HEK293 (cell line): ENCODE measurements around the gene CFAP69.

Experiments used
- CTCF ChIP-seq: fragments of 450-650 bp; formaldehyde crosslinking; IDR thresholded peaks from 2 replicates; pipeline ENCODE4 v1.5.1; 2016; ENCODE audit warnings: missing biosample characterization, missing genetic modification characterization
- GLIS1 ChIP-seq: fragments of 450-650 bp; formaldehyde crosslinking; IDR thresholded peaks from 2 replicates; pipeline ENCODE4 v1.5.1; 2016; ENCODE audit warnings: missing biosample characterization, missing genetic modification characterization
- MEIS1 ChIP-seq: sonication (generic); formaldehyde crosslinking; IDR thresholded peaks from 2 replicates; pipeline ENCODE4 v1.8.1; 2022; ENCODE audit warnings: missing genetic modification reagents, mild to moderate bottlenecking, borderline replicate concordance
- PBX3 ChIP-seq: sonication (generic); formaldehyde crosslinking; IDR thresholded peaks from 2 replicates; pipeline ENCODE4 v1.8.1; 2022; ENCODE audit warnings: mild to moderate bottlenecking, moderate library complexity, missing genetic modification reagents
- RBAK ChIP-seq: fragments of 450-650 bp; formaldehyde crosslinking; IDR thresholded peaks from 2 replicates; pipeline ENCODE4 v1.5.1; 2016; ENCODE audit warnings: missing biosample characterization, missing genetic modification characterization
- REST ChIP-seq: fragments of 450-650 bp; formaldehyde crosslinking; IDR thresholded peaks from 2 replicates; pipeline ENCODE4 v1.5.1; 2016; ENCODE audit warnings: missing biosample characterization, missing genetic modification characterization
- WT1 ChIP-seq: fragments of 450-650 bp; formaldehyde crosslinking; IDR thresholded peaks from 2 replicates; pipeline ENCODE4 v1.5.1; 2016; ENCODE audit warnings: missing biosample characterization, missing genetic modification characterization
- ZBTB49 ChIP-seq: fragments of 450-650 bp; formaldehyde crosslinking; IDR thresholded peaks from 2 replicates; pipeline ENCODE4 v1.5.1; 2016; ENCODE audit warnings: missing biosample characterization, missing genetic modification characterization, low read depth
- ZNF24 ChIP-seq: fragments of 450-650 bp; formaldehyde crosslinking; IDR thresholded peaks from 2 replicates; pipeline ENCODE4 v1.5.1; 2016; ENCODE audit warnings: missing biosample characterization, missing genetic modification characterization
- ZNF266 ChIP-seq: fragments of 450-650 bp; formaldehyde crosslinking; IDR thresholded peaks from 2 replicates; pipeline ENCODE4 v1.5.1; 2016; ENCODE audit warnings: missing biosample characterization, missing genetic modification characterization, low read depth
- ZNF580 ChIP-seq: fragments of 450-650 bp; formaldehyde crosslinking; IDR thresholded peaks from 2 replicates; pipeline ENCODE4 v1.5.1; 2016; ENCODE audit warnings: missing biosample characterization, missing genetic modification characterization
- ZNF626 ChIP-seq: fragments of 450-650 bp; sonication (Bioruptor Pico); formaldehyde crosslinking; IDR thresholded peaks from 2 replicates; pipeline ENCODE4 v1.5.1; 2018; ENCODE audit warnings: missing biosample characterization, missing genetic modification characterization, inconsistent platforms
- ZNF645 ChIP-seq: fragments of 450-650 bp; formaldehyde crosslinking; IDR thresholded peaks from 2 replicates; pipeline ENCODE4; 2016; ENCODE audit warnings: missing biosample characterization, missing genetic modification characterization

- TF ChIP-seq MEIS1 (CRISPR knock-in tag) (no peak), CTCF (tag by site-specific recombination) (no peak), ZNF645 (tag by site-specific recombination) (no peak), ZNF580 (tag by site-specific recombination) (no peak), PBX3 (no peak), WT1 (no peak), RBAK (no peak), ZNF626 (no peak), GLIS1 (no peak), REST (tag by site-specific recombination) (no peak), ZNF266 (tag by site-specific recombination) (no peak), ZBTB49 (no peak), ZNF24 (tag by site-specific recombination) (no peak)
Observed at GRCh38 chr7:90231304-90231703, 13.7 kb upstream of the CFAP69 start.
